OCI-LY7 (cell line): ENCODE data around the gene PACSIN2.

Source experiments
- CTCF ChIP-seq: fragments of 200-600 bp; sonication (generic); conservative IDR thresholded peaks from 2 replicates; pipeline ENCODE4 v1.5.1; 2014; ENCODE audit warnings: mild to moderate bottlenecking, antibody characterized with exemption, low read length, moderate library complexity, mixed read lengths
- EZH2phosphoT487 ChIP-seq: fragments of 200-600 bp; sonication (generic); IDR thresholded peaks from 2 replicates; pipeline ENCODE4 v1.6.1; 2018; ENCODE audit warnings: low read depth, borderline replicate concordance, mild to moderate bottlenecking, mixed run types, antibody characterized with exemption, low read length, moderate library complexity, mixed read lengths

GRCh38 chr22:42884616-42885375, 130.2 kb downstream of the PACSIN2 start:
- TF ChIP-seq EZH2phosphoT487 (no peak), CTCF (no peak)
